Left renal cortex interstitium (tissue), 4 donors: ENCODE results near the gene C12orf57. TPM values are rescaled to one million over a fixed set of nuclear protein-coding genes. Genes with fewer than 3 reads are reported as not detected.

Experiments
- DNase-seq, 4 donors: peaks; one replicate each; pipeline ENCODE4 v3.0.0-alpha.2; 2013; ENCODE audit warnings: low read depth in 4 of 4, low spot score in 2 of 4, missing footprints in 1 of 4
- polyA plus RNA-seq, 4 donors: library from polyadenylated mRNA; unstranded; fragments of 120-200 nt; gene quantifications; one replicate each; pipeline ENCODE4 v1.2.1, GENCODE V29; 2013; ENCODE audit not compliant: insufficient read length in 4 of 4

The C12orf57 gene
- polyA plus RNA-seq, 4 donors = 141 to 235 (median 165) TPM

DNA sequence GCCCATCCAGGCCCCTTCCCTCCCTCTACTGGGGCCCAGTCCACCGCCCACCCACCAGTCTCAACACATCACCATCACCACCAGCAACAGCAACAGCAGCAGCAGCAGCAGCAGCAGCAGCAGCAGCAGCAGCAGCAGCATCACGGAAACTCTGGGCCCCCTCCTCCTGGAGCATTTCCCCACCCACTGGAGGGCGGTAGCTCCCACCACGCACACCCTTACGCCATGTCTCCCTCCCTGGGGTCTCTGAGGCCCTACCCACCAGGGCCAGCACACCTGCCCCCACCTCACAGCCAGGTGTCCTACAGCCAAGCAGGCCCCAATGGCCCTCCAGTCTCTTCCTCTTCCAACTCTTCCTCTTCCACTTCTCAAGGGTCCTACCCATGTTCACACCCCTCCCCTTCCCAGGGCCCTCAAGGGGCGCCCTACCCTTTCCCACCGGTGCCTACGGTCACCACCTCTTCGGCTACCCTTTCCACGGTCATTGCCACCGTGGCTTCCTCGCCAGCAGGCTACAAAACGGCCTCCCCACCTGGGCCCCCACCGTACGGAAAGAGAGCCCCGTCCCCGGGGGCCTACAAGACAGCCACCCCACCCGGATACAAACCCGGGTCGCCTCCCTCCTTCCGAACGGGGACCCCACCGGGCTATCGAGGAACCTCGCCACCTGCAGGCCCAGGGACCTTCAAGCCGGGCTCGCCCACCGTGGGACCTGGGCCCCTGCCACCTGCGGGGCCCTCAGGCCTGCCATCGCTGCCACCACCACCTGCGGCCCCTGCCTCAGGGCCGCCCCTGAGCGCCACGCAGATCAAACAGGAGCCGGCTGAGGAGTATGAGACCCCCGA is 7.0 kb upstream of the C12orf57 start:
- no peak for DNase-seq

DNA sequence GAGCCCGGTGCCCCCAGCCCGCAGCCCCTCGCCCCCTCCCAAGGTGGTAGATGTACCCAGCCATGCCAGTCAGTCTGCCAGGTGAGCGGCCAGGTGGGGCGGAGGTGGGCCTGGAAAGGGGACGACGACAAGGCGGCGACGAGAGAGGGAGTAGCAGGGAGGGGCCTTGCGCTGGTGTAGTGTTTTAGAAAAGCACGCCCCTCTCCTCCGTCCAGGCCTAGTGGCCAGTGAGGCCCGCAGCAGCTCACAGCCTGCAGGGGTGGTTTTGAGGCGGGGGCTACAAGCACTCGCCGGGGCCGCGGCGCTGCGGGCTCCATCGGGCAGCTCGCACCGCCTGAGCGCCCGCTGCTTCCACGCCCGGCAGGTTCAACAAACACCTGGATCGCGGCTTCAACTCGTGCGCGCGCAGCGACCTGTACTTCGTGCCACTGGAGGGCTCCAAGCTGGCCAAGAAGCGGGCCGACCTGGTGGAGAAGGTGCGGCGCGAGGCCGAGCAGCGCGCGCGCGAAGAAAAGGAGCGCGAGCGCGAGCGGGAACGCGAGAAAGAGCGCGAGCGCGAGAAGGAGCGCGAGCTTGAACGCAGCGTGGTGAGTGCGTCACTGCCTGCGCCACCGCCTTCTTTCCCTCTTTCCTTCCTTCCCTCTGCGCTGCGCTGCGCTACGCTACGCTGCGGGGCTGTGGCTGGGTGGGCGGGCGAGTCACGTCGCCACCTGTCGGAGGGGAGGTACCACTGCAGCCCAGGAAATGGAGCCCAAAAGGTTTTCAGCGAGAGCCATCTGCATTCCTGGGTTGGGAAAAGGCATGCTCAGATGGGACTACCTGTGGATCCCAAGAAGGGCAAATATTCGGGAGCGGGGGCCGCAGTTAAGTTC is 6.1 kb upstream of the C12orf57 start:
- peak in 3 of 4 donors; percentile 81 to 90 (median 87) for DNase-seq

DNA sequence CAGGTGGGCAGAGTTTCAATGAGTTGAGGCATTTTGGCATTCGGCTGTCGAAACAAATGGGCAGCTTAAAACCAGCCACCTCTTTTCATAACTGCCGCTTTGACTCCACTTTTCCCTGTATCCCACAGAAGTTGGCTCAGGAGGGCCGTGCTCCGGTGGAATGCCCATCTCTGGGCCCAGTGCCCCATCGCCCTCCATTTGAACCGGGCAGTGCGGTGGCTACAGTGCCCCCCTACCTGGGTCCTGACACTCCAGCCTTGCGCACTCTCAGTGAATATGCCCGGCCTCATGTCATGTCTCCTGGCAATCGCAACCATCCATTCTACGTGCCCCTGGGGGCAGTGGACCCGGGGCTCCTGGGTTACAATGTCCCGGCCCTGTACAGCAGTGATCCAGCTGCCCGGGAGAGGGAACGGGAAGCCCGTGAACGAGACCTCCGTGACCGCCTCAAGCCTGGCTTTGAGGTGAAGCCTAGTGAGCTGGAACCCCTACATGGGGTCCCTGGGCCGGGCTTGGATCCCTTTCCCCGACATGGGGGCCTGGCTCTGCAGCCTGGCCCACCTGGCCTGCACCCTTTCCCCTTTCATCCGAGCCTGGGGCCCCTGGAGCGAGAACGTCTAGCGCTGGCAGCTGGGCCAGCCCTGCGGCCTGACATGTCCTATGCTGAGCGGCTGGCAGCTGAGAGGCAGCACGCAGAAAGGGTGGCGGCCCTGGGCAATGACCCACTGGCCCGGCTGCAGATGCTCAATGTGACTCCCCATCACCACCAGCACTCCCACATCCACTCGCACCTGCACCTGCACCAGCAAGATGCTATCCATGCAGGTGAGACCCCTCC is 5.2 kb upstream of the C12orf57 start:
- no peak for DNase-seq

DNA sequence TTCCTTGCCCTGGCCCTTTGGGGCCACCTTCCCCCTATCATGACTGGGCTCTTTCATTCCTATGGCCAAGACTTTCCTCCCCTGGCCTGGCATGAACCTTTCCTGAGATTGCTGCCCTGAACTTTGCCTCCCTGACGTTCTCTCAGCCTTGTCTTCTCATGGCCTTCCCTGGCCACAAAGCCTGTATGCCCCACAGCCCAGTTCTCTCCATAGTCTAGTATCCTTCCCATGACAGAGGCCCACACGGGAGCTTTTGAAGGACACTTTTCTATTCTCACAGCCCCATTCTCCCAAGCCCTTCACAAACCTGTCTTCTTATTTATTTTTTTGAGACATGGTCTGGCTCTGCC is 4.7 kb upstream of the C12orf57 start:
- DNase-seq = no peak

DNA sequence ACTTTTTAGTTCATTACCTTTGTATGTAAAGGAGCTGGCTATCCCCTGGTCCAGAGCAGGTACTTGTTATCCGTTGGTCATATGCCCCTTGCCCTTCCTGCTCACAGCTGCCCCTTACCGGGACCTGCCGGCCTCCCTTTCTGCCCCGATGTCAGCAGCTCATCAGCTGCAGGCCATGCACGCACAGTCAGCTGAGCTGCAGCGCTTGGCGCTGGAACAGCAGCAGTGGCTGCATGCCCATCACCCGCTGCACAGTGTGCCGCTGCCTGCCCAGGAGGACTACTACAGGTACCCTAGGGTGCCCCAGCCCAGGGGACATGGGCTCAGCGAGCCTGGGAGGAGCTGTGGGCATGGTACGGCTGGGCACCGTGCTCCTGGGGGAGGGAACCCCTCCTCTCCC is 2.6 kb upstream of the C12orf57 start:
- no peak for DNase-seq

DNA sequence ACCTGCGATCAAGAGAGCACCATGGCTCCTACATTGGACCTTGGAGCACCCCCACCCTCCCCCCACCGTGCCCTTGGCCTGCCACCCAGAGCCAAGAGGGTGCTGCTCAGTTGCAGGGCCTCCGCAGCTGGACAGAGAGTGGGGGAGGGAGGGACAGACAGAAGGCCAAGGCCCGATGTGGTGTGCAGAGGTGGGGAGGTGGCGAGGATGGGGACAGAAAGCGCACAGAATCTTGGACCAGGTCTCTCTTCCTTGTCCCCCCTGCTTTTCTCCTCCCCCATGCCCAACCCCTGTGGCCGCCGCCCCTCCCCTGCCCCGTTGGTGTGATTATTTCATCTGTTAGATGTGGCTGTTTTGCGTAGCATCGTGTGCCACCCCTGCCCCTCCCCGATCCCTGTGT is 2.0 kb upstream of the C12orf57 start:
- DNase-seq = no peak

DNA sequence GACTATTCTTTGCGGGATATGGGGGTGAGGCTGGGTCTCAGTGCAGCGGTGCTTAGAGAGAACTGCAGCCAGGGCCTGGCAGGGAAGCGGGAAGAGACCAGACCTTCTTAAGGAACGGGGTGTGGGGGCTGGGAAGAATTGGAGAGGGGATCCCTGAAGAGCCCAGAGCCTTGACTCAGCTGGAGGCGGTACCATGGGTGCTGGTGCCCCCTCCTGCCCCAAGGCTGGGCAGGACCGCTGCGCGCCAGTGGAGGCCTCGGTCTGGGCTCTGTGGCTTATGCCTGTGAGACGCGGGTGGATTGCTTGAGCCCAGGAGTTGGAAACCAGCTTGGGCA is 1.5 kb upstream of the C12orf57 start:
- no peak for DNase-seq

DNA sequence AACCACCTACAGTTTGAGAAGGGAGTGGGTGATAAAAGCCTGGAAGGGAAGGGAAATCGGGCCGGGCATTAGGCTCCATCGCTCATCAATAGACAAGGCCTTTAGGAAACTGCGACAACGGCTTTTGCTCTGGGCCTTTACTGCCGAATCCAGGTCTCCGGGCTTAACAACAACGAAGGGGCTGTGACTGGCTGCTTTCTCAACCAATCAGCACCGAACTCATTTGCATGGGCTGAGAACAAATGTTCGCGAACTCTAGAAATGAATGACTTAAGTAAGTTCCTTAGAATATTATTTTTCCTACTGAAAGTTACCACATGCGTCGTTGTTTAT is 467 bp upstream of the C12orf57 start:
- peak in 3 of 4 donors; percentile 76 to 88 (median 84) for DNase-seq

DNA sequence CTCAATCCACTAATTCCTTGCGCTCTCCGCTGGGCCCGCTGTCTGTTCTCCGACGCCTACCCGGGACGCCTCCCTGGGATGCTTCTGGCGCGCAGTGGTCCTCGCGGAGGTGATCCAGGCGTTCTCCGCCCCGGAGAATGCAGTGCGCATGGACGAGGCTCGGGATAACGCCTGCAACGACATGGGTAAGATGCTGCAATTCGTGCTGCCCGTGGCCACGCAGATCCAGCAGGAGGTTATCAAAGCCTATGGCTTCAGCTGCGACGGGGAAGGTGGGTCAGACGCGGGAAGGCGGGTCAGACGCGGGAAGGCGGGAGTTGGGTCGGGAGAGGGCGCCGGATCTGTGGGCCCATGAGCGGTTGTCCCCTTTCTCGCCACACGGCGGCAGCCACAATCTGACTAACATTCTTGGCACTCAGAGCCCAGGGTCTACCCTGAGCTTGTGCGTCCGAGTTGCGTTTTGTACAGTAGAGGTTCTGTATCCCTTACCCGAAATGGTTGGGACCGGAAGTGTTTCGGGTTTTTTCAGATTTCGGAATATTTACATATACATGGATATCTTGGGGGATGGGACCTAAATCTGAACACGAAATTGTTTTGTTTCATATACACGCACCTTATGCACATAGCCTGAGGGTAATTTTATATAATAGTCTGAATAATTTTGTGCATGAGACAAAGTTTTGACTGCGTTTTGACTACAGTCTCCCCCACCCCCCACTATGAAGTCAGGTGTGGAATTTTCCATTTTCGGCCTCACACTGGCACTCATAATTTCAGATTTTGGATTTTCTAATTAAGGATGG is 762 bp downstream of the C12orf57 start:
- peak in 3 of 4 donors; percentile 73 to 86 (median 84) for DNase-seq

DNA sequence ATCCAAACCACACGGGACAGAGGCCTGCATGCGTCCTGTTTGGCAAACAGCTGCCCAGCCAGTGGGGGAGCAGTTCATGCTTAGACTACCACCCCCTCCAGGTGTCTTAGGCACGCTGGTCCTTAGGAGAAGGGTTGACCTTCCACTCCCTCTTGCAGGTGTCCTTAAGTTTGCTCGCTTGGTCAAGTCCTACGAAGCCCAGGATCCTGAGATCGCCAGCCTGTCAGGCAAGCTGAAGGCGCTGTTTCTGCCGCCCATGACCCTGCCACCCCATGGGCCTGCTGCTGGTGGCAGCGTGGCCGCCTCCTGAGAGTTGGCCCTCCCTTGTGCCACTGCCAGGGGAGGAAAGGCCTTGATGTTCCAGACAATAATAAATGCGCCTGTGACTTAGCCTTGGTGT is 1.8 kb downstream of the C12orf57 start:
- DNase-seq = no peak

DNA sequence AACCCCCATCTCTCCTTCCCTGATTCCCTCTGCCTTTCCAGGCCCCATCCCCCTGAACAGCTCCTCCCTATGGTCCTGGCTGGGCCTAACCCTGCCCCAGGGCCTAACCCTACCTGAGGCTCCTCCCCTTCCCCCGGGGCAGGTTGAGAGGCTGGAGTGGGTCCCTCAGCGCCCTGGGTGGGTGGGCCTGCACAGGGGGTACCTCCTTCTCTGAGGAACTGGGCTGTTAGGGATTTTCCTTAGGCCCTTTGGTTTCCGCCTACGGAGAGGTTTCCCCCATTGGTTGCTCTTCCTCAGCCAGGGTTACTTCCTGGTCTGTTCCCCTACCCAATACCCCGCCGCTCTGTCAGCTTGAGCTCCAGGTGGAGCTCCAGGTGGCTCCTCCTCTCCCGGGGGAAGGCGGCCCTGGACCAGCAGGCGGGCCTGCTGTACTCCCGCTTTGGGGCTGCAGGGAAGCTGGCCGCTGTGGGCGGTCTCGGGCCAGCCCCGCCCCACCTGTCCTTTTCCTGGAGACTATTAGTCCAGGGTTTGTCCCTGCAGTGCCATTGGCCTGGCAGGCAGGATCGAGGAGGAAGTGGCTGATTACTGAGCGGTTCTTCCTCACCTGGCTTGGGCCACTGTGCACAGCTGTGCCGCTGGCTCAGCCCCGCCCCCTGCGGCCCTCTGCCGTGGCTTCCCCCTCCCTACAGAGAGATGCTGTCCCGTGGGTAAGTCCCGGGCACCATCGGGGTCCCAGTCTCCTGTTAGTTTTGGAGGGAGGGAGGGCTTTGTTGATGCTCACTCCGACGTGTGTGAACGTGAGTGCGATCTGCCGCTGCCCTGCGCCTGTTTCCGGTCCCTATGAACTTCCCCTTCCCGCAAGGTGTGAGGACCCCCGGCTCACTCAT is 2.5 kb downstream of the C12orf57 start:
- DNase-seq = peak in 1 of 4 donors; percentile 64

DNA sequence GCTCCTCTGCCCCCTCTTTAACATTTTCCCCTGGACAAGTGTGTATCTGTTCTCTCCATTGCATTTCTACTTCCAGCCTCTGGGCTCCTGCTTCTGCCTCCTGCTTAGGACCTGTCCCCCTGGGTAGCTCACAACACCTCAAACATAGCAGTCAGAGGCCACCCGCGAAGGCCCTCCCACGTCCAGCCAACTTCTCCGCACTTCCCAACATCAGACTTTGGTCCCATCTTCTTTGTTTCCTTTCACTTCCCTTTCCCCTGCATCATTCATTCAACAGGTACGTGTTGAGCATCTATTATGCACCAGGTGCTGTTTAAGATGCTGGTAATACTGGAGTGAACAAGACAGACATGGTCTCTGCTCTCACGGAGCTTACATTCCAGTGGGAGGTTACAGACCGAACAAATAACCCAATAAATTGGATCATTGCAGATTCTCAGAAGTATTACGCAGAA is 3.1 kb downstream of the C12orf57 start:
- DNase-seq = no peak

DNA sequence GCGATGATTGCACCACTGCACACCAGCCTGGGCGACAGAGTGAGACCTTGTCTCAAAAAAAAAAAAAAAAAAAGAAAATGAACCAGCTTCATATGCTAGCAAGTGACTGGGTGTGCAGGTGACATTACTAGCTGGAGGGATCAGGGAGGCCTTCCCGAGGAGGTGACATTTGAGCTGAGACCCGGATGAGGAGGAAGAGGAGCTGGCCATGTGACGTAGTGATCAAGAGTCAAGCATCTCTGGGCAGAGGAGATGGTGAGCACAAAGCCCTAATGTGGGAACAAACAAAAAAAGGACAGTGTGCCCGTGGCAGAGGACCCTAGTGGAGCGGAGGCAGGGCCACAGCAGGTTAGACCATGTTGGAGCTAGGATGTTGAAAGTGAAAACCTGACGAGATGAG is 3.8 kb downstream of the C12orf57 start:
- no peak for DNase-seq

DNA sequence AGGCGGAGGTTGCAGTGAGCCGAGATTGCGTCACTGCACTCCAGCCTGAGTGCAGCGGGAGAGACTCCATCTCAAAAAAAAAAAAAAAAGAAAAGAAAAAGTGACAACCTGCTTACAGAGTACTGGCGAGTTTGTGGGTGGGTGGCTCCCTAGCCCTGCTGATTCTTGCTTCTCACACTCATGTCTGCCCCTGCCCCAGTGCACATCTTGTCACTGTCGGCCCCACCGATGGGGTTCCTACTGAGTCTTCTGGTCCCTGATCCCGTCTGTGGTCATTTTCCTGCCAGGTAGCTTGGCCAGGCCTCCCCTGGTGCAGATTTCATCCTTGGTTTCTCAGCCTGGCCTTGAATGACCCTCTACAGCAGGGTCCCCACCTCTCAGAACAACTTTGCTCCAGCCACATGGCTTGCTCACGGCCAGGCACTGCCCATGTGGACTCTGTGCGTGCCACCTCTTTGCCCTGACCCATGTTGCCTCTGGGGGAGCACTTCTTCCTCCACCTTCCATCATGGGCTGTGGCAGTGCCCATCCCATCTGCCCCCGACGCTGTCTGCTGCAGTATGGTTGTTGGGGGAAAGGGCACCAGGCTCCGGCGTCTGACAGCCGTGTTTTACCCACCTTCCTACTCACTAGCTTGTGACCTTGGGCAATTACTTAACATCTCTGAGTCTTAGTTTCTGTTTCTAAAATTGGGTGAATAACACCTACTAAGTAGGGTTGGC is 5.2 kb downstream of the C12orf57 start:
- DNase-seq = no peak

DNA sequence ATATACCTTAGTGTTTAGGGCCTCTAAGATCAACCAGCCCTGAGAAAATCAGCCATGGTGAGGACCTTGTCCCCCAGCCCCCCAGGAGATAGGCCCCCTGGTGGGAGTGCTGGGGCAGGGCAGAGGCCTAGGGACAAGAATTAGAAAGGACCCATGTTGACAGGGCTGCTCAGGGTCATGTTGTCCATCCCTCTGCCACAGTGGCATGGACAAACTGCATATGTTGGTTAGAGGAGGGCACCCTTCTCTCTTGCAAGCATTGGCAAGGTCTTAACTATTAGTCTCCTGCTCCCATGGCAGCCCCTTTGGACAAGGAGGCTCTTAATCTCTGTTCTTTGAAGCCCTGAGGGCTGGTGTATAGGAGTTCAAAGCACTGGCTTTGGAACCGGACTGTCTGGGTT is 6.6 kb downstream of the C12orf57 start:
- no peak for DNase-seq

DNA sequence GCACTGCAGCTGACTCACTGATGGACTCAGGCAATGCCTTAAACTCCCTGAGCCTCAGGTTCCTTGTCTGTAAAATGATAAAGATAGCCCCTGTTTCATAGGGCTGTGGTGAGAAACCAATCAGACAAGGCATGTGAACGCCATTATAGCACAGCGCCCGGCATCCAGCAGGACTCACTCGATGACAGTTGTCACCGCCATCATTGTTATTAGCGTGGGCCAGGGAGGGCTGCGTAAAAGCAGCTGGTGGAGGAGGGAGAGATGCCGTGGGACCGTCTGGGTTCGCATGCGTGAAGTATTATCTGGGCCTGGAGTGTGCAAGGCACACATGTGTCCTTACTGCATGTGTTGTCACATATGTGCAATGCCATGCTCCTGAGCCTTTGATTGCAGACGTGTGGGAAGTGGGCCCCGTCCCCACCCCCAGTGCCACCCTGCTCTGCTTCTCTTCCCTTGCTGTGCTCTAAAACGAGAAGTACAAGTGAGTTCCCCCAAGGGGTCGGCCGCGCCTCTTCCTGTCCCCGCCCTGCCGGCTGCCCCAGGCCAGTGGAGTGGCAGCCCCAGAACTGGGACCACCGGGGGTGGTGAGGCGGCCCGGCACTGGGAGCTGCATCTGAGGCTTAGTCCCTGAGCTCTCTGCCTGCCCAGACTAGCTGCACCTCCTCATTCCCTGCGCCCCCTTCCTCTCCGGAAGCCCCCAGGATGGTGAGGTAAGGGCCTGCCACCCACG is 7.2 kb downstream of the C12orf57 start, which contains the start of gene PTPN6:
Gene PTPN6, plus strand, starts transcription at position 546 of the 730 bp plus-strand sequence. Its CDS starts 157 bp downstream, at position 703.
- no peak for DNase-seq

DNA sequence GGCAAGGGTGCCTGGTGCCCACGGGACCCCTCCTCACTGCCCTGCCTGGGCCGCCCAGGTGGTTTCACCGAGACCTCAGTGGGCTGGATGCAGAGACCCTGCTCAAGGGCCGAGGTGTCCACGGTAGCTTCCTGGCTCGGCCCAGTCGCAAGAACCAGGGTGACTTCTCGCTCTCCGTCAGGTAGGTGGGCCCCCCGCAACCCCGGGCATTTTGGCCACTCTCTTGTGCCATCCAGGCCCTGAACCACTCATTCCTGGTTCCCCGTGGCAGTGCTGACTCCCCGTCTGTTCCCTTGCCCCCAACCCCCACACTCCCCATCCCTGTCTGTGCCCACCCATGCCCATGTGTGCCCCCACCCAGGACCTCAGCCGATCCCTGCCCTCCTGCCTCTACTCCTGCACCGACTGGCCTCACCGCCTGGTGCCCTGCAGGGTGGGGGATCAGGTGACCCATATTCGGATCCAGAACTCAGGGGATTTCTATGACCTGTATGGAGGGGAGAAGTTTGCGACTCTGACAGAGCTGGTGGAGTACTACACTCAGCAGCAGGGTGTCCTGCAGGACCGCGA is 7.8 kb downstream of the C12orf57 start:
- no peak for DNase-seq
